GM23338 (cell line): ENCODE results near the gene PPFIA1.

Source experiments
- CREB1 ChIP-seq: fragments of 250-450 bp; sonication (Bioruptor Pico); IDR thresholded peaks from 2 replicates; pipeline ENCODE4 v1.5.0; 2020; ENCODE audit warnings: low read depth, mild to moderate bottlenecking, moderate library complexity
- EZH2 ChIP-seq: fragments of 200-600 bp; sonication (generic); IDR thresholded peaks from one replicate; pipeline ENCODE4 v1.8.0; 2017; ENCODE audit warnings: antibody characterized with exemption, mild to moderate bottlenecking, low read depth; ENCODE audit not compliant: unreplicated experiment
- EZH2phosphoT487 ChIP-seq: fragments of 200-600 bp; sonication (generic); IDR thresholded peaks from one replicate; pipeline ENCODE4 v1.8.1; 2018; ENCODE audit warnings: antibody characterized with exemption; ENCODE audit not compliant: unreplicated experiment
- JUNB ChIP-seq: IDR thresholded peaks from one replicate; pipeline ENCODE4 v1.6.1; 2016; ENCODE audit warnings: antibody characterized with exemption; ENCODE audit not compliant: unreplicated experiment
- NANOG ChIP-seq: IDR thresholded peaks from 2 replicates; pipeline ENCODE4 v1.6.1; 2016; ENCODE audit warnings: antibody characterized with exemption, borderline replicate concordance
- POLR2AphosphoS5 ChIP-seq: IDR thresholded peaks from 2 replicates; pipeline ENCODE4 v1.6.1; 2016; ENCODE audit warnings: antibody characterized with exemption, low read depth
- TF ChIP-seq, protein P1 (sequence below): IDR thresholded peaks from one replicate; pipeline ENCODE4 v1.6.1; 2018; ENCODE audit warnings: antibody characterized with exemption; ENCODE audit not compliant: unreplicated experiment
- TF ChIP-seq, protein P2 (sequence below), 2 experiments: fragments of 200-600 bp in 1 of 2; sonication (generic) in 1 of 2; conservative IDR thresholded peaks; 2 replicates each; pipeline versions ENCODE4 v1.5.1 to v1.6.1; 2016 to 2017; ENCODE audit warnings: antibody characterized with exemption in 2 of 2, low read depth in 2 of 2, mild to moderate bottlenecking in 2 of 2, moderate library complexity in 1 of 2

DNA sequence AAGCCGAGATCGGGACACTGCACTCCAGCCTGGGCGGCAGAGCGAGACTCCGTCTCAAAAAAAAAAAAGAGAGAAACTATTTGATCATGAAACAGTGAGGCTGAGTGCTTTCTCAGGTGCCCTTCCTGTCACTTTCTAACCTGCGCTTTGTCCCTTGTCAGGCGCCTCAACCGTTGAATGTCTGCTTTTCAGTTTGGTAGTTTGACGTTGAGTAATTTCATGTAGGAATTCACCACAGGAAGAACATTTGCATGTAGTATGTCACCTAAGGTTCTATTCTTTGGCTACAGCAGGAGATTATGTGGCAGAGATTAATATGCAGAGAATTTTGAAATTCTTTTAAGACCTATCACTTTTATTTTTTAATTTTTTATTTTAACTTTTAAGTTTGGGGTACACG, 57.2 kb downstream of the PPFIA1 start:
- TF ChIP-seq, protein P1, sequence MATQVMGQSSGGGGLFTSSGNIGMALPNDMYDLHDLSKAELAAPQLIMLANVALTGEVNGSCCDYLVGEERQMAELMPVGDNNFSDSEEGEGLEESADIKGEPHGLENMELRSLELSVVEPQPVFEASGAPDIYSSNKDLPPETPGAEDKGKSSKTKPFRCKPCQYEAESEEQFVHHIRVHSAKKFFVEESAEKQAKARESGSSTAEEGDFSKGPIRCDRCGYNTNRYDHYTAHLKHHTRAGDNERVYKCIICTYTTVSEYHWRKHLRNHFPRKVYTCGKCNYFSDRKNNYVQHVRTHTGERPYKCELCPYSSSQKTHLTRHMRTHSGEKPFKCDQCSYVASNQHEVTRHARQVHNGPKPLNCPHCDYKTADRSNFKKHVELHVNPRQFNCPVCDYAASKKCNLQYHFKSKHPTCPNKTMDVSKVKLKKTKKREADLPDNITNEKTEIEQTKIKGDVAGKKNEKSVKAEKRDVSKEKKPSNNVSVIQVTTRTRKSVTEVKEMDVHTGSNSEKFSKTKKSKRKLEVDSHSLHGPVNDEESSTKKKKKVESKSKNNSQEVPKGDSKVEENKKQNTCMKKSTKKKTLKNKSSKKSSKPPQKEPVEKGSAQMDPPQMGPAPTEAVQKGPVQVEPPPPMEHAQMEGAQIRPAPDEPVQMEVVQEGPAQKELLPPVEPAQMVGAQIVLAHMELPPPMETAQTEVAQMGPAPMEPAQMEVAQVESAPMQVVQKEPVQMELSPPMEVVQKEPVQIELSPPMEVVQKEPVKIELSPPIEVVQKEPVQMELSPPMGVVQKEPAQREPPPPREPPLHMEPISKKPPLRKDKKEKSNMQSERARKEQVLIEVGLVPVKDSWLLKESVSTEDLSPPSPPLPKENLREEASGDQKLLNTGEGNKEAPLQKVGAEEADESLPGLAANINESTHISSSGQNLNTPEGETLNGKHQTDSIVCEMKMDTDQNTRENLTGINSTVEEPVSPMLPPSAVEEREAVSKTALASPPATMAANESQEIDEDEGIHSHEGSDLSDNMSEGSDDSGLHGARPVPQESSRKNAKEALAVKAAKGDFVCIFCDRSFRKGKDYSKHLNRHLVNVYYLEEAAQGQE = no peak
- TF ChIP-seq, protein P2, sequence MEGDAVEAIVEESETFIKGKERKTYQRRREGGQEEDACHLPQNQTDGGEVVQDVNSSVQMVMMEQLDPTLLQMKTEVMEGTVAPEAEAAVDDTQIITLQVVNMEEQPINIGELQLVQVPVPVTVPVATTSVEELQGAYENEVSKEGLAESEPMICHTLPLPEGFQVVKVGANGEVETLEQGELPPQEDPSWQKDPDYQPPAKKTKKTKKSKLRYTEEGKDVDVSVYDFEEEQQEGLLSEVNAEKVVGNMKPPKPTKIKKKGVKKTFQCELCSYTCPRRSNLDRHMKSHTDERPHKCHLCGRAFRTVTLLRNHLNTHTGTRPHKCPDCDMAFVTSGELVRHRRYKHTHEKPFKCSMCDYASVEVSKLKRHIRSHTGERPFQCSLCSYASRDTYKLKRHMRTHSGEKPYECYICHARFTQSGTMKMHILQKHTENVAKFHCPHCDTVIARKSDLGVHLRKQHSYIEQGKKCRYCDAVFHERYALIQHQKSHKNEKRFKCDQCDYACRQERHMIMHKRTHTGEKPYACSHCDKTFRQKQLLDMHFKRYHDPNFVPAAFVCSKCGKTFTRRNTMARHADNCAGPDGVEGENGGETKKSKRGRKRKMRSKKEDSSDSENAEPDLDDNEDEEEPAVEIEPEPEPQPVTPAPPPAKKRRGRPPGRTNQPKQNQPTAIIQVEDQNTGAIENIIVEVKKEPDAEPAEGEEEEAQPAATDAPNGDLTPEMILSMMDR (conservative IDR thresholded peaks at IDR 0.05; ENCODE audit: low read depth in 2 of 2) = no peak
- TF ChIP-seq CREB1 (CRISPR knock-in tag) (no peak), EZH2 (no peak), POLR2AphosphoS5 (no peak), EZH2phosphoT487 (no peak), JUNB (no peak), NANOG (no peak)
